OCI-LY7 (cell line): ENCODE results near the gene SLC6A5.

Source experiments
- EZH2phosphoT487 ChIP-seq: fragments of 200-600 bp; sonication (generic); IDR thresholded peaks from 2 replicates; pipeline ENCODE4 v1.6.1; 2018; ENCODE audit warnings: low read depth, borderline replicate concordance, mild to moderate bottlenecking, mixed run types, antibody characterized with exemption, low read length, moderate library complexity, mixed read lengths
- TF ChIP-seq, protein P1 (sequence below): fragments of 200-600 bp; sonication (generic); conservative IDR thresholded peaks from 2 replicates; pipeline ENCODE4 v1.5.1; 2014; ENCODE audit warnings: mild to moderate bottlenecking, antibody characterized with exemption, low read length, moderate library complexity, mixed read lengths

- TF ChIP-seq, protein P1, sequence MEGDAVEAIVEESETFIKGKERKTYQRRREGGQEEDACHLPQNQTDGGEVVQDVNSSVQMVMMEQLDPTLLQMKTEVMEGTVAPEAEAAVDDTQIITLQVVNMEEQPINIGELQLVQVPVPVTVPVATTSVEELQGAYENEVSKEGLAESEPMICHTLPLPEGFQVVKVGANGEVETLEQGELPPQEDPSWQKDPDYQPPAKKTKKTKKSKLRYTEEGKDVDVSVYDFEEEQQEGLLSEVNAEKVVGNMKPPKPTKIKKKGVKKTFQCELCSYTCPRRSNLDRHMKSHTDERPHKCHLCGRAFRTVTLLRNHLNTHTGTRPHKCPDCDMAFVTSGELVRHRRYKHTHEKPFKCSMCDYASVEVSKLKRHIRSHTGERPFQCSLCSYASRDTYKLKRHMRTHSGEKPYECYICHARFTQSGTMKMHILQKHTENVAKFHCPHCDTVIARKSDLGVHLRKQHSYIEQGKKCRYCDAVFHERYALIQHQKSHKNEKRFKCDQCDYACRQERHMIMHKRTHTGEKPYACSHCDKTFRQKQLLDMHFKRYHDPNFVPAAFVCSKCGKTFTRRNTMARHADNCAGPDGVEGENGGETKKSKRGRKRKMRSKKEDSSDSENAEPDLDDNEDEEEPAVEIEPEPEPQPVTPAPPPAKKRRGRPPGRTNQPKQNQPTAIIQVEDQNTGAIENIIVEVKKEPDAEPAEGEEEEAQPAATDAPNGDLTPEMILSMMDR: no peak
- TF ChIP-seq EZH2phosphoT487: no peak
Observed at GRCh38 chr11:20668844-20669819, 69.7 kb downstream of the SLC6A5 start, which contains the start of gene NELL1.
